Measurements from ENCODE around the gene OXSR1. TPM values are rescaled to one million over a fixed set of nuclear protein-coding genes. Genes with fewer than 3 reads are reported as not detected.
"Not testable (repeated sequence)": the region's sequence is repeated elsewhere in the genome, so short reads cannot be mapped to it uniquely, and the experiment has no call there.

The OXSR1 gene
- total and polyA plus RNA-seq, 10 of the 15 experiments (the other 5 are each of a cell fraction or from before 2014, with no cell fraction given), result 12.4 to 54.6 (median 35.7) TPM

GRCh38 chr3:38238416-38239008, 73.2 kb downstream of the OXSR1 start (continued):
- no peak for TF ChIP-seq MXI1 (IDR thresholded peaks at IDR 0.05; ENCODE audit: low read depth, low read length)
- TF ChIP-seq CUX1 (IDR thresholded peaks at IDR 0.05; ENCODE audit: insufficient replicate concordance, low read depth, low read length), result no peak
- TF ChIP-seq PBX3 (IDR thresholded peaks at IDR 0.05; ENCODE audit: insufficient replicate concordance, low read depth, low read length), result no peak
- no peak for TF ChIP-seq ASH2L (IDR thresholded peaks at IDR 0.05; ENCODE audit: borderline replicate concordance, low read depth)
- TF ChIP-seq NFIC (IDR thresholded peaks at IDR 0.05; ENCODE audit: low read depth, low read length), result no peak
- TF ChIP-seq GABPA (IDR thresholded peaks at IDR 0.05; ENCODE audit: low read depth), result no peak
- no peak for TF ChIP-seq CBX3 (IDR thresholded peaks at IDR 0.05; ENCODE audit: borderline replicate concordance, low read depth)
- no peak for TF ChIP-seq CEBPZ (IDR thresholded peaks at IDR 0.05; ENCODE audit: low read depth, low read length)
- TF ChIP-seq ETV6 (conservative IDR thresholded peaks at IDR 0.05 in 1 of 2, IDR thresholded peaks at IDR 0.05 in 1 of 2; ENCODE audit: borderline replicate concordance in 1 of 2, low read depth in 1 of 2), result no peak
- no peak for TF ChIP-seq MYB (IDR thresholded peaks at IDR 0.05; ENCODE audit: borderline replicate concordance, low read depth, low read length)

- WGBS (ENCODE audit: insufficient coverage, insufficient replicate concordance, low lambda C conversion rate, missing lambda C conversion rate), result 95% methylated on average over 4 of the region's 4 CpGs
- H3K4me3 ChIP-seq; H3K9ac ChIP-seq (ENCODE audit: control insufficient read depth, insufficient read depth, low read length); H3K9me3 ChIP-seq (replicated peaks; ENCODE audit: control insufficient read depth, insufficient read depth, low read length); H2AFZ ChIP-seq (ENCODE audit: control insufficient read depth, low read depth, low read length); H3K4me2 ChIP-seq (ENCODE audit: control insufficient read depth, insufficient read depth); BruUV-seq (replicated peaks); H4K20me1 ChIP-seq (ENCODE audit: control insufficient read depth, insufficient read depth); ATAC-seq; FAIRE-seq; H3K27me3 ChIP-seq (replicated peaks in 1 of 2; ENCODE audit: control insufficient read depth in 2 of 2, insufficient read depth in 2 of 2, low read length in 1 of 2); in situ Hi-C loops (cut with MboI); RAD21 ChIA-PET (ENCODE audit: unreplicated experiment); POLR2A ChIA-PET; H3K79me2 ChIP-seq (ENCODE audit: control insufficient read depth, insufficient read depth, low read length); H3K4me1 ChIP-seq (ENCODE audit: control insufficient read depth, insufficient read depth, low read length); H3K27ac ChIP-seq (ENCODE audit: control insufficient read depth, insufficient read depth); intact Hi-C loops (cut with micrococcal nuclease; ENCODE audit: unreplicated experiment); DNase-seq (ENCODE audit: low read depth, low spot score): not testable (repeated sequence)
- ChIA-PET CTCF (interaction anchor here (1.2 kb wide), 1 partner anchor 276 kb away, joined by 3 read pairs; no protein-coding TSS in a partner anchor), SMC1A (ENCODE audit: uncharacterized antibody, unreplicated experiment) (interaction anchor here (1.4 kb wide), 1 partner anchor 11 kb away, joined by 7 read pairs; no protein-coding TSS in a partner anchor)
- peaks cover 2 to 14% of the 10 kb centered on the region in 2 experiments for H3K36me3 ChIP-seq (ENCODE audit: control insufficient read depth in 2 of 2, insufficient read depth in 2 of 2, low read length in 1 of 2)
Observed at GRCh38 chr3:38242812-38243211, 77.5 kb downstream of the OXSR1 start.

Data from GM12878 (cell line).